GM12878 (cell line): Measurements from ENCODE around the gene USE1. TPM values are rescaled to one million over a fixed set of nuclear protein-coding genes. Genes with fewer than 3 reads are reported as not detected.

Source experiments
- ATAC-seq: fragments of 200-7000 bp; cut with Tn5 transposase; 3 replicates; pipeline ENCODE4 v1.9.1; 2020; ENCODE audit warnings: mild to moderate bottlenecking, moderate library complexity
- BruUV-seq: library from RNA; stranded (reverse); fragments of 400-500 nt; replicated peaks from 2 replicates; lab custom pipeline; 2021; lab: Mats Ljungman, UMichigan
- CTCF ChIA-PET: fragments of 300-600 bp; sonication (Branson Sonifier 250); formaldehyde crosslinking; extraction: SDS; loops from one replicate; lab custom pipeline; 2021; ENCODE audit warnings: inconsistent platforms; lab: Yijun Ruan, JAX
- POLR2A ChIA-PET: fragments of 350-600 bp; formaldehyde crosslinking; extraction: SDS; loops from one replicate; lab custom pipeline; 2021; ENCODE audit warnings: inconsistent platforms; lab: Charles Lee
- RAD21 ChIA-PET: fragments of 300-600 bp; sonication (Branson Sonifier 250); formaldehyde crosslinking; loops from one replicate; lab custom pipeline; 2023; ENCODE audit warnings: antibody characterized with exemption; ENCODE audit not compliant: unreplicated experiment; lab: Charles Lee
- SMC1A ChIA-PET: fragments of 300-600 bp; sonication (Branson Sonifier 250); formaldehyde crosslinking; loops from one replicate; lab custom pipeline; 2023; ENCODE audit not compliant: unreplicated experiment, uncharacterized antibody; lab: Charles Lee
- DNase-seq: peaks from one replicate; pipeline ENCODE4 v3.0.0-alpha.2; 2011; ENCODE audit warnings: low read depth, low spot score
- FAIRE-seq: peaks from 3 replicates; lab custom pipeline; 2011; peaks lifted over from hg19 to GRCh38; lab: Jason Lieb, UNC
- H2AFZ ChIP-seq: 2 replicates; pipeline ENCODE4 v1.6.0; 2011; ENCODE audit warnings: low read depth, low read length, control low read depth; ENCODE audit not compliant: control insufficient read depth
- H3K27ac ChIP-seq: 2 replicates; pipeline ENCODE4 v1.5.1; 2011; ENCODE audit warnings: control low read depth; ENCODE audit not compliant: control insufficient read depth, insufficient read depth
- H3K27me3 ChIP-seq, 2 experiments: replicated peaks in 1 of 2; 2 replicates each; pipeline versions ENCODE4 v1.6.0 to v1.6.1; 2011; ENCODE audit warnings: low read length in 1 of 2; ENCODE audit not compliant: control insufficient read depth in 2 of 2, insufficient read depth in 2 of 2
- H3K36me3 ChIP-seq, 2 experiments: 2 replicates each; pipeline ENCODE4 v1.5.1; 2011; ENCODE audit warnings: low read length in 1 of 2; ENCODE audit not compliant: control insufficient read depth in 2 of 2, insufficient read depth in 2 of 2
- H3K4me1 ChIP-seq: 2 replicates; pipeline ENCODE4 v1.6.1; 2011; ENCODE audit warnings: mild to moderate bottlenecking, low read length, moderate library complexity, mixed read lengths; ENCODE audit not compliant: control insufficient read depth, insufficient read depth
- H3K4me2 ChIP-seq: 2 replicates; pipeline ENCODE4 v1.6.0; 2011; ENCODE audit warnings: control low read depth; ENCODE audit not compliant: control insufficient read depth, insufficient read depth
- H3K4me3 ChIP-seq: fragments of 200-600 bp; sonication (generic); 2 replicates; pipeline ENCODE4 v1.5.1; 2016
- H3K79me2 ChIP-seq: 2 replicates; pipeline ENCODE4 v1.6.0; 2011; ENCODE audit warnings: low read length; ENCODE audit not compliant: control insufficient read depth, insufficient read depth
- H3K9ac ChIP-seq: 2 replicates; pipeline ENCODE4 v1.8.0; 2011; ENCODE audit warnings: low read length, control low read depth, mixed read lengths; ENCODE audit not compliant: control insufficient read depth, insufficient read depth
- H3K9me3 ChIP-seq: replicated peaks from 3 replicates; pipeline ENCODE4 v1.5.1; 2011; ENCODE audit warnings: mild to moderate bottlenecking, low read length; ENCODE audit not compliant: control insufficient read depth, insufficient read depth
- H4K20me1 ChIP-seq: 2 replicates; pipeline ENCODE4 v1.6.0; 2011; ENCODE audit not compliant: control insufficient read depth, insufficient read depth
- CUX1 ChIP-seq: IDR thresholded peaks from 2 replicates; pipeline ENCODE4 v1.6.1; 2012; ENCODE audit warnings: improper control_type of control experiment, low read depth, low read length; ENCODE audit not compliant: insufficient replicate concordance
- GABPA ChIP-seq: IDR thresholded peaks from 2 replicates; pipeline ENCODE4 v1.6.1; 2014; ENCODE audit warnings: antibody characterized with exemption, low read depth, mild to moderate bottlenecking, inconsistent platforms
- NFYB ChIP-seq: IDR thresholded peaks from 2 replicates; pipeline ENCODE4 v1.6.1; 2011; ENCODE audit warnings: low read depth, mild to moderate bottlenecking, low read length, improper control_type of control experiment, moderate library complexity; ENCODE audit not compliant: insufficient read depth
- SREBF1 ChIP-seq: IDR thresholded peaks from 2 replicates; pipeline ENCODE4 v1.6.1; 2012; ENCODE audit warnings: mild to moderate bottlenecking, low read length
- STAT3 ChIP-seq: IDR thresholded peaks from 2 replicates; pipeline ENCODE4 v1.6.1; 2011; ENCODE audit warnings: low read depth, low read length, improper control_type of control experiment
- WRNIP1 ChIP-seq: IDR thresholded peaks from 2 replicates; pipeline ENCODE4 v1.6.1; 2011; ENCODE audit warnings: low read depth, low read length, improper control_type of control experiment, borderline replicate concordance
- WGBS: methylation state at CpG from one replicate; pipeline ENCODE4 v1.1.6; 2016; ENCODE audit warnings: low lambda C conversion rate; ENCODE audit not compliant: insufficient replicate concordance, insufficient coverage; ENCODE audit errors: missing lambda C conversion rate; 5-methylcytosine and 5-hydroxymethylcytosine counted together
- in situ Hi-C: fragments of 300-500 bp; cut with MboI; formaldehyde crosslinking; loops from 9 replicates; pipeline ENCODE4 v1.14.3; 2018; ENCODE audit warnings: mixed read lengths
- intact Hi-C: fragments of 100-400 bp; cut with micrococcal nuclease; formaldehyde crosslinking; loops from one replicate; pipeline ENCODE4 v1.14.2; 2022; ENCODE audit not compliant: unreplicated experiment
- polyA plus RNA-seq, 11 experiments: library from polyadenylated mRNA; depleted of rRNA in 4 of 11; unstranded in 6 of 11; stranded (reverse) in 5 of 11; fragments of >200 nt; fragmentation: Nextera tagmentation in 4 of 11; fragmentation: Illumina TruSeq in 1 of 11; extraction: Ambion mirVana in 4 of 11; extraction: Trizol in 1 of 11; gene quantifications; 1 replicate in 1 of 11; 2 replicates in 10 of 11; pipeline versions ENCODE4 v1.2.1 to v1.2.3, GENCODE V29; 2011 to 2016; ENCODE audit warnings: inconsistent platforms in 2 of 11, missing spikeins in 2 of 11, low read depth in 1 of 11
- total RNA-seq, 4 experiments: library from RNA; depleted of rRNA in 3 of 4; stranded (reverse); fragments of >200 nt in 3 of 4; fragmentation: Illumina TruSeq in 1 of 4; extraction: Trizol in 1 of 4; gene quantifications; 2 replicates each; pipeline versions ENCODE4 v1.2.1 to v1.2.3, GENCODE V29; 2013 to 2021

The USE1 gene
- total and polyA plus RNA-seq, 10 of the 15 experiments (the other 5 are each of a cell fraction or from before 2014, with no cell fraction given) = 9.7 to 24.0 (median 16.1) TPM

- H3K36me3 ChIP-seq = peaks cover 10 to 18% of the 10 kb centered on the region in 2 experiments; a peak in 3 of 4 replicates
- in situ Hi-C loops (no loop called here), intact Hi-C loops (no loop called here)
Observed at GRCh38 chr19:17214508-17215126, 540 bp upstream of the USE1 start.

GRCh38 chr19:17216058-17216670 is 1.0 kb downstream of the USE1 start:
- ChIA-PET POLR2A (interaction anchor here (0.7 to 2.2 kb wide), 6 partner anchors 10 to 191 kb away, joined by 3 to 13 read pairs (median 6); partner anchors contain the start of genes ANKLE1, BABAM1 and OCEL1), RAD21 (interaction anchor here (1.1 to 2.4 kb wide), 6 partner anchors 10 to 140 kb away, joined by 3 to 18 read pairs (median 6); partner anchors contain the start of genes BABAM1, DDA1 and OCEL1), SMC1A (interaction anchor here (0.6 to 2.0 kb wide), 8 partner anchors 10 to 143 kb away, joined by 3 to 8 read pairs (median 4); partner anchors contain the start of gene OCEL1), CTCF (interaction anchor here (0.7 to 2.4 kb wide), 5 partner anchors 8 to 142 kb away, joined by 3 to 9 read pairs (median 3); partner anchors contain the start of gene OCEL1)
- FAIRE-seq (no peak), DNase-seq (no peak), ATAC-seq (no peak)
- no peak overlapping the region; the same call in 1 of the 2 replicates for H3K9ac ChIP-seq
- H3K4me1 ChIP-seq = peaks cover 13% of the 10 kb centered on the region
- in situ Hi-C loops (no loop called here), intact Hi-C loops (no loop called here)
- H3K4me3 ChIP-seq = peak overlapping the region; percentile 67; the same call in 1 of the 2 replicates
- H3K36me3 ChIP-seq = peaks cover 5 to 12% of the 10 kb centered on the region in 2 experiments; a peak in 3 of 4 replicates
- no peaks in the 10 kb centered on the region for H3K27me3 ChIP-seq
- peak overlapping the region; percentile 59; the same call in 1 of the 2 replicates for H2AFZ ChIP-seq
- H3K4me2 ChIP-seq = peak overlapping the region; percentile 79
- H4K20me1 ChIP-seq = no peaks in the 10 kb centered on the region
- H3K79me2 ChIP-seq = no peaks in the 10 kb centered on the region; the same call in 1 of the 2 replicates
- 94% methylated on average over 13 of the region's 13 CpGs for WGBS
- H3K9me3 ChIP-seq = no peaks in the 10 kb centered on the region
- BruUV-seq = TSS peak; percentile 49
- H3K27ac ChIP-seq = no peak overlapping the region
- TF ChIP-seq CUX1 = no peak

More at GRCh38 chr19:17214508-17215126, 540 bp upstream of the USE1 start:
- Histone ChIP-seq H3K9ac (peak overlapping the region; percentile 80), H3K27ac (peak overlapping the region; percentile 80), H4K20me1 (no peaks in the 10 kb centered on the region), H2AFZ (peak overlapping the region; percentile 40), H3K4me3 (peak overlapping the region; percentile 67), H3K4me1 (peaks cover 13% of the 10 kb centered on the region), H3K79me2 (no peaks in the 10 kb centered on the region; the same call in 1 of the 2 replicates), H3K27me3 (no peaks in the 10 kb centered on the region), H3K4me2 (peak overlapping the region; percentile 98), H3K9me3 (no peaks in the 10 kb centered on the region)
- CTCF ChIA-PET = interaction anchor here (0.5 to 2.4 kb wide), 7 partner anchors 9 to 500 kb away, joined by 3 to 9 read pairs (median 3); partner anchors contain the start of gene OCEL1
- SMC1A ChIA-PET = interaction anchor here (1.2 to 2.0 kb wide), 8 partner anchors 12 to 141 kb away, joined by 3 to 8 read pairs (median 5); partner anchors contain the start of genes BABAM1 and OCEL1
- 22% methylated on average over 16 of the region's 16 CpGs for WGBS
- RAD21 ChIA-PET = interaction anchor here (0.9 to 2.4 kb wide), 9 partner anchors 12 to 149 kb away, joined by 3 to 18 read pairs (median 4); partner anchors contain the start of genes BABAM1, DDA1 and OCEL1
- TSS peak; percentile 99 for BruUV-seq
- POLR2A ChIA-PET = interaction anchor here (0.5 to 2.2 kb wide), 10 partner anchors 12 to 136 kb away, joined by 3 to 13 read pairs (median 4); partner anchors contain the start of genes ANKLE1, BABAM1 and OCEL1
- FAIRE-seq = peak; percentile 59
- DNase-seq = no peak
- ATAC-seq = no peak
- TF ChIP-seq WRNIP1 (0 out of 2 replicates have a peak, but pooled peaks have one; percentile 14), NFYB (no peak), GABPA (no peak), STAT3 (no peak), SREBF1 (no peak)
